ENCODE measurements around the gene PSMA7.

The PSMA7 gene

DNA sequence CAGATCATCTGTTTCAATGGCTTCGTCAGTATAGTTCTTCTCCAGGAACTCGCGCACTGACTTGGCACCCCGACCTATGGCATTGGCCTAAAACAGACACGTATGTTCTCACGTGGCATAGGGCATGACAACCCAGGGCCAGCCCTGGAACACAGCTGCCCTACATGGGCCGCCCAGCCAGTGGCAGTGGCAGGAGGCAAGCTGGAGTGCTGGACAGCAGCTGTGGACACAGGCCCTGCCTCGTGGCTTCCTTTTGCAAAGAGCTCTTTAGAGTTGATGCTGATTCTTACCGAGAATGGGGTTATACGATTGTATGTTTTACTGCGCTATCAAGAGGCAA, 5.0 kb downstream of the PSMA7 start:
- H3K27ac ChIP-seq = no peak overlapping the region
- TF ChIP-seq, protein P1, sequence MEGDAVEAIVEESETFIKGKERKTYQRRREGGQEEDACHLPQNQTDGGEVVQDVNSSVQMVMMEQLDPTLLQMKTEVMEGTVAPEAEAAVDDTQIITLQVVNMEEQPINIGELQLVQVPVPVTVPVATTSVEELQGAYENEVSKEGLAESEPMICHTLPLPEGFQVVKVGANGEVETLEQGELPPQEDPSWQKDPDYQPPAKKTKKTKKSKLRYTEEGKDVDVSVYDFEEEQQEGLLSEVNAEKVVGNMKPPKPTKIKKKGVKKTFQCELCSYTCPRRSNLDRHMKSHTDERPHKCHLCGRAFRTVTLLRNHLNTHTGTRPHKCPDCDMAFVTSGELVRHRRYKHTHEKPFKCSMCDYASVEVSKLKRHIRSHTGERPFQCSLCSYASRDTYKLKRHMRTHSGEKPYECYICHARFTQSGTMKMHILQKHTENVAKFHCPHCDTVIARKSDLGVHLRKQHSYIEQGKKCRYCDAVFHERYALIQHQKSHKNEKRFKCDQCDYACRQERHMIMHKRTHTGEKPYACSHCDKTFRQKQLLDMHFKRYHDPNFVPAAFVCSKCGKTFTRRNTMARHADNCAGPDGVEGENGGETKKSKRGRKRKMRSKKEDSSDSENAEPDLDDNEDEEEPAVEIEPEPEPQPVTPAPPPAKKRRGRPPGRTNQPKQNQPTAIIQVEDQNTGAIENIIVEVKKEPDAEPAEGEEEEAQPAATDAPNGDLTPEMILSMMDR (conservative IDR thresholded peaks at IDR 0.05) = no peak
- no peak for TF ChIP-seq ZFX (IDR thresholded peaks at IDR 0.05)

DNA sequence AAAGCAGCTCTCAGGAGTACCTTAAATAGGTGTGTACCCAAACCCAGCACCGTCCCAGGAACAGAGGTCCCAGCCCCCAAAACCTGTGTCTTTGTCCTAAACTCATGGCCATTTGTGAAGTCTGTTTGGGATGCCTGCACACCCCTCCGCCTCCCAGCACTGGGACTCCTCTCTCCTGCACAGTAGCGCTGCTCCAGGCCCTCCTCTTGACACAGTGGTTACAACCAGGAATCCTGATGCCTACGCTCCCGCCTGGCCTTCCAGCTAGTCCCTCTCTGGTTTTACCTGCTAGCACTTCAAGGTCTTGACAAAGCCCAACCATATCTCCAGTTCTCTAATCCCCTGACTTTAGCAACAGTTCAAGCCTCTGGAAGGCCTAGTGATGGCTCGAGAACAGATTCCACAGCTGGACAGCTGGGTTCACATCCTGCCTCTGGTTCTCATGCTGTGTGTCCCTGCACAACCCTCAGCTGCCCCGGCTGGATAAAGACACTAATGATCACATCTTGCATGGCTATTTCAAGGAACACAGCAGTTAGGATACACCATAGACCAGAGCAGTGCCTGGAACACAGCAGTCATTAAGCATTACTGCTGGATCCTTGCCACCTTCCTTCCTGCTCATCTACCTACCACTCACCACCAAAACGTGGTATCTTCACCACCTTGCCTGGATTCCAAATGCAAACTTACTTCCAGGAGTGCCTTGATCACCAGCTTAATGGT, 5.6 kb downstream of the PSMA7 start:
- no peak for TF ChIP-seq ZFX (IDR thresholded peaks at IDR 0.05)
- TF ChIP-seq, protein P1 (conservative IDR thresholded peaks at IDR 0.05) = no peak
- no peak overlapping the region for H3K27ac ChIP-seq

DNA sequence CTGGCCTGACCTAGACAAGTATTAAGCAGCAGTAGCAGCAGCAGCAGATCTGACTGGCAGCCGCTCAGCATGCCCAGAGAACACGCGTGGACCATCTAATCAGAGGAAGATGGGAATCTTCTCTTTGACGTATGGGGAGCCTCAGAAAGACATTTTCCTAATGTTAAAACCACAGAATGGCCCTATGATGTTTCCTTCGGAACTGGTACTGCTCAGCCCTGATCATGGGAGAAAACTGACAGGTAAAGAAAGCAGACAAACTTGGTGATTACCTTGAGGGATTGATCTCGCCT, 6.2 kb downstream of the PSMA7 start:
- TF ChIP-seq ZFX (IDR thresholded peaks at IDR 0.05) = no peak
- TF ChIP-seq, protein P1 (conservative IDR thresholded peaks at IDR 0.05) = peak; percentile 75

DNA sequence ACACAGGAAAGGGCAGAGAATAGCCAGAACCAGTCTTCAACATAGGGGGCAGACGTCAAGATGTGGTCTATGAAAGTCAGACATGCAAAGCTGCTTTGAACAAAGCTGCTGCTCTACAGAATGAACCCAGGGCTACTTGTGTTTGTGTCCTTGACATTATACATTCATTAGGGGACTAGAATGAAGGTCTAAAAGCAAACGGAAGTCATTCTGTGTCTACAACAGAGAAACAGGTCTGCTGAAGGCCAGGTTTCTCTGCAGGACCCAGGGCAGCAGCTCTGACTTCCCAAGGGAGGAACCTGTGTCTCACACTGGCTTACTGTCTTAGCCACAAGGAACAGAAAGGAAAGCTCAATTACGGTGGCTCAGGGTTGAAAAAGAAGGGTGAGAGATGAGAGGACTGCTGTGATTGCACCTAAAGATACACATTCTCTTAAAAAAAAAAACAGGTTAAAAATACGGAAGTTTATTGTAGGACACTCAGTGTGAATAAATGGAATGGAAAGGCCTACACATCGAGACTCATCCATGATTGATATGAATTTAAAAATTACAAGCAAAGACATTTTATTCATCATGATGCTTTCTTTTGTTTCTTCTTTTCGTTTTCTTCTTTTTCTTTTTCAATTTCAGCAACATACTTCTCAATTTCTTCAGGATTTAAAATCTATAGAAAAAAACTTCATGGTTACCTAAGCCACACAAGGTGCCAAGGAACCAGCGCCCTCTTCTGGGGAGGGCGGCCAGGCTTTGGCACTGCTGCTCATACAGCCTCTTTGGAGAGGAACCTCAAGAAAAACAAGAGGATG, 6.7 kb downstream of the PSMA7 start:
- no peak overlapping the region for H3K27ac ChIP-seq

More for the DNA sequence above, 6.2 kb downstream of the PSMA7 start:
- no peak overlapping the region for H3K27ac ChIP-seq

DNA sequence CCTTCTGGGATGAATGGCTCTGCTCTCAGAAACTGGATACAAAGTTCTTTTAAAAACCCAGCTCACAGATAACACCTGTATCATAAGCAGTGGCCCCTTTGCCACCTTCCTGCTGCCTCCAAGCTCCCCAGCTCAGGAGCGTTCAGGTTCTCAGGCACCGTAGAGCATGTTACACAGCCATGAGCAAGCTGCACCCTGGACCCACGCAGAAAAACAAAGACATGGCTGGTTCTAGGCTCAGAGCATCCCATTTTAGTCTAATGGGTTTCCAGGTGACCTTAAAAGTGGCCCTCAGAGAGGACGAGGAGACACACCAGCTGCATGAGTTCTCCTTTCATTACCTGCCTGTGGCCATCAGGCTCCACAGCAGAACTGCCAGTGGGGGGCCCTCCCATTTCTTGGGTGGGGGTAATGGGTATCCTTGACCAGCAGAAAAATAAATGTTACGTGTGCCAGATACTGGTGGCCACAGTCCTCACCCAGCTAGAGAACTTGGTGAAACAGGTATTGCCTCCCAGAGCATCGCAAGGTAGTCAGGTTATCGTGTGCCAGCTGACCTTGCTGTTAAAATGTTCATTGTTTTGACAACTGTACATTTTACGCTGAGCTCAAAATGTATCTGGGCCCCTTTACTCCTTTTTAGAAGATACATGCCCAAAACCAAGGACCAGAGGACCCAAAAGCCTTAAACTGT, 7.5 kb downstream of the PSMA7 start:
- TF ChIP-seq, protein P1 (conservative IDR thresholded peaks at IDR 0.05) = no peak
- TF ChIP-seq ZFX (IDR thresholded peaks at IDR 0.05) = no peak
- H3K27ac ChIP-seq = no peak overlapping the region

More for the DNA sequence above, 6.7 kb downstream of the PSMA7 start:
- TF ChIP-seq ZFX (IDR thresholded peaks at IDR 0.05) = no peak
- TF ChIP-seq, protein P1 (conservative IDR thresholded peaks at IDR 0.05) = peak; percentile 93

DNA sequence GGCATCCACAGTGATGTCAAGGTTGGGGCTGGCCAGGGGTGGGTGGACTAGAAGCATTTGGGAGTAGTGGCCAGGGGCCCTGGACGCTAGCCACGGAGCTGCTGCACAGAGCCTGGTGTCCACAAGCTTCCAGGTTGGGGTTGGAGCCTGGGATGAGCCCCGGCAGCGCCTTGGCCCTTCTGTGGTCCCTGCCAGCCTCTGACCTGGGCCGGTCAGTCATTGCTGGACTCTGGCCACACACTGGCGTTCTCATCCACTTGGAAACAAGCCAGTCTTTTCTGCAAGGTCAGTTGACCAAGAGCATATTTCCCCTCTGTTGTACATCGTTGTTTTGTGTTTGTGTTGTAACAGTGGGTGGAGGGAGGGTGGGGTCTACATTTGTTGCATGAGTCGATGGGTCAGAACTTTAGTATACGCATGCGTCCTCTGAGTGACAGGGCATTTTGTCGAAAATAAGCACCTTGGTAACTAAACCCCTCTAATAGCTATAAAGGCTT, 8.4 kb downstream of the PSMA7 start:
- TF ChIP-seq, protein P1 (conservative IDR thresholded peaks at IDR 0.05) = no peak
- TF ChIP-seq ZFX (IDR thresholded peaks at IDR 0.05) = no peak
- no peak overlapping the region for H3K27ac ChIP-seq

DNA sequence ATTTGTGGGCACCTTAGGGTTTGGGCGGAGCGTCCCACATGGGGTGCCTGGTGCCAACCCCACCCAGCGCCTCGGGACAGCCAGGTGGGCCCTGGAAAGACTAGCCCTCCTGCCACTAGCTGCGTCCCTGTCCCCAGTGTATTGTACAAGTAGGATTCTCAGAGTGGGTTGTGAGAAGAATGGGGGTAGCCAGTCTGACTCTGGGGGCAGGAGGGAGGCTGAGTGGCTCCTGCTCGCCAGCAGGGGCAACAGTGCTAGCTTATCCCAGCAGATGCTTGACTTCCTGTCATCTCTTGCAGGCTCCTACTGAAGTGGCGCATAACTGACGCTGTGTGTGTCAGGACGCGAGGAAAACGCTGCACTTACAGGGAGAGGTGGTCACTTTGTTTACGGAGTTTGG, 9.3 kb downstream of the PSMA7 start:
- no peak overlapping the region for H3K27ac ChIP-seq
- no peak for TF ChIP-seq ZFX (IDR thresholded peaks at IDR 0.05)
